Measurements from ENCODE around the gene NUCB1.

The NUCB1 gene

DNA sequence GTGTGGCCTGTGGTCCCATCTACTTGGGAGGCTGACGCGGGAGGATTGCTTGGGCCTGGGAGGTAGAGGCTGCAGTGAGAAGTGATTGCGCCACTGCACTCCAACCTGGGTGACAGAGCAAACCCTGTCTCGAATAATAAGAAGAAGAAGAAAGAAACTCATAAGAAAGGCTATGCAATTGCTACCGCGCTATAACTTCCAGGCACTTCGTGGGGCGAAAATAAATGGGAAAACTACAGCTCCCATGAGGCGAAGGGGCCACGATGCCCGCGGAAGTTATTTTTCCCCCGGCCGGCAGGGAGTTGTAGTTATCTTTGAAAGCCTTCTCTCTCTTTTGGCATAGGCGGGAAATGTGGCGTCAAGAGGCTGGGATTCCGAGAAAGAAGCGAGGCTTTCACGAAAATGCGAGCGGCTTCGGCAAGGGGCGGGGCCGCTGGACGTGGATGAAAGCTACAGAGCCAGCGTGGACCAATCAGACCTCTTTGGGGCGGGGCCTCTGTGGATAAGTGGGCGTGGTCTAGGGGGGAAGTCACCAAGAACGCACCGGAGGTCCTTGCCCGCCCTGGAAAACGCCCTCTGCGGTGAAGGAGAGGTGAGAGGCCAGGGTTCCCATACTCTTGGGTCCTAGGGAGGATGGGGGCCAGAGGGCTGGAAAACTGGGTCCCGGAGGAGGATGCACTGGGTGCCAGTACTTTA is at the start of gene NUCB1:
Gene NUCB1, plus strand, starts transcription at position 532 of the 696 bp plus-strand sequence. CDS start 485 bp downstream, outside the sequence.
- DNase-seq, result peak; percentile 100
- TF ChIP-seq POLR2A (IDR thresholded peaks at IDR 0.05; ENCODE audit: low read length), result peak; percentile 93
- no peak for TF ChIP-seq GATA1 (IDR thresholded peaks at IDR 0.05; ENCODE audit: low read depth, low read length)

DNA sequence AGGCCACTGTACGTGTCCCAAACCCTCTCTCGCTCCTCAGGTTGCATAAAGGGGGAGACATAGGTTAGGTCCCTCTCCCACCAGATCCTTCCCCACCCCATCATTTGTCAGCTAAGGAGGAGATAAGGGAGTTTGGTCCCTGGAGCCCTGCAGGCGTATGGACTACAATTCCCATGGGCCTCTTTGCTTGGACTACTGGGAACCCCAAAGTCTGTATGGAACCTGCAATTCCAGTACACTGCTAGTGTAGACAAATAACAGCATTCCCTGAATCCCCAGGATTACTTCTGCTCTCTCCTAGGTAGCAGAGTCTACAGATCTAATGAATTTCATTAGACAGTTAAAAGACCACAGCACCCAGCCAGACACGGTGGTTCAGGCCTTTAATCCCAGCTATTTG is 47.8 kb upstream of the NUCB1 start:
- TF ChIP-seq POLR2A (IDR thresholded peaks at IDR 0.05; ENCODE audit: low read length), result no peak
- DNase-seq, result no peak

DNA sequence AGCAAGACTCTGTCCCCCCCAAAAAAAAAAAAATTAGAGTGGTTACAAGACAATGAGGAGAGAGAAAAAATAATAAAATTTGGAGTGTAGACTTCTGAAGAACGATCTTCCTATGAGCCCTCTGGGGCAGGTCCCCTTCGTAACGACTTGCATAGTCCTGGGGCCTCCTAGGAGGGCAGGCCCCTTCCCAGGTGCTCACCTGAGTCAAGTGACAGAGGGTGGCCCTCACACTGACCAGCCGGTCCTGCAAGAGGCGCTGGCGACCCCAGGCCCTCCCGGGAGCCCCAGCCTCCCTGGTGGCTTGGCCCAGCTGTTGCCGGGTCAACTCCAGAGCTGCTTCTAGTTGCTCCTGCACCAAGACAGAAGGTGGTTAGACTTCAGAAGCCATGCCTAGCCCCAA is 46.6 kb upstream of the NUCB1 start:
- no peak for TF ChIP-seq GATA1 (IDR thresholded peaks at IDR 0.05; ENCODE audit: low read depth, low read length)

DNA sequence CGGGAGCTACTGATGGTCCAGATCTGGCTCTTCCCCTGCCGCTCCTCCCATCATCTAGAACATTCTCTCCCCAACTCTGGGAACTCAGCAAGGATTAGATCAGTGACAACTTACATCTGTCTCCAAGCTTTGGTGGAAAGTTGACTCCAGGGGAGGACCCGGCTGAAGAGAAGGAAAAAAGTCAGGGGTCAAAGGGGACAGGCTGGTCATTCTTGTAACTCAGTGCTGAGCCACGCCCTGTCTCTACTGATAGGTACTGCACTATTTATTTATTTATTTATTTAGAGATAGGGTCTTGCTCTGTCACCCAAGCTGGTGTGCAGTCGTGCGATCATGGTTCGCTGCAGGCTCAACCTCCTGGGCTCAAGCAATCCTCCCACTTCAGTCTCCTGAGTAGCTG is 46.0 kb upstream of the NUCB1 start:
- TF ChIP-seq GATA1 (IDR thresholded peaks at IDR 0.05; ENCODE audit: low read depth, low read length) (no peak), POLR2A (IDR thresholded peaks at IDR 0.05; ENCODE audit: low read length) (no peak)

More for the DNA sequence above, 46.6 kb upstream of the NUCB1 start:
- no peak for DNase-seq

DNA sequence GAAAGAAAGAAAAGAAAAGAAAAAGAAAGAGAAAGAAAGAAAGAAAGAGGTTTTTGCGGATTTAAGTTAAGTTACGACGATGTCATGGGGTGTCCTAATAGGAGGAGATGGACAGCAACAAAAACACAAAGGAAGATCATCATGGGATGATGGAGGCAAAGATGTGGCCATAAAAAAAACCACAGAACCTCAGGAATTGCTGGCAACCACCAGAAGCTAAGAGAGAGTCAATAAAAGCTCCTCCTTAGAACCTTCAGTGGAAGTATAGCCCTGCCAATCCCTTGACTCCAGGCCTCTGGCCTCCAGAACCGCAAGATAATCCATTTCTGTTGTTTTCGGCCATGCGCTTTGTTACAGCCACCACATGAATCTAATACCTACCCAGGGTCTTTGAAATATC is 43.2 kb upstream of the NUCB1 start:
- DNase-seq, result no peak
- TF ChIP-seq GATA1 (IDR thresholded peaks at IDR 0.05; ENCODE audit: low read depth, low read length) (no peak), POLR2A (IDR thresholded peaks at IDR 0.05; ENCODE audit: low read length) (no peak)

More for the DNA sequence above, 46.0 kb upstream of the NUCB1 start:
- DNase-seq, result no peak

DNA sequence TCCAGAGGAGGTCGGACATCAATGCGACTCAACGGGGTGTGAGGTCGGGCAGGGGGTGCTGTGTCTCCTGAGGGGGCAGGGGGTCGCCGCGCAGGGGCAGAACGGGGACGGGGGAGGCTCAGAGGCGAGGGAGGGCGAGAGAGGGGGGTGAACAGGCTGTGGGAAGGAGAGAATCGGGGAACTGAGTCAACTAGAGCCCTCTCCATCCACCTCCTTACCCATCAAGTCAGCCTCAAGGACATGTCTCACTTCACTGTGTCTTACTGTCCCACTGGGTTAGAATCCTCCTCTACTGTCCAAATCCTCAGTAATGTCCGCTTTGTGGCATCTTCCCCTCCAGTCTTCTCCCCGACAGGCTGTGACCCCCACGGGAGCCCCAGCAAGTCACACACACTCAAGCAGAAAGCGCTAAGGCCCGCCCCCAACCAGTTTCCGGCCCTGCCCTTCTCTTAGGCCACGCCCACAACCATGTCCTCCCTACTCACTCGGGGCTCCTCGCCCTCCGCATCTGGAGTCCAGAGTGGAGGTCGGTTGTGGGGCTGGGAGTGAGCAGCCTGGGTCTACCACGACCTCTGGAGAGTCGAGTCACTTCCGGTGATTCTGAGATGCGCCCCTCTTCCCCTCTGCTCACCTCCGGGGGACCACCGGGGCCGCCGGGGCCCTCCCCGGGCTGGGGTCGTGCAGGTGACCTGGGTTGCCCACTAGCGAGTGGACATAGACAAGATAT is 41.0 kb upstream of the NUCB1 start:
- TF ChIP-seq GATA1 (IDR thresholded peaks at IDR 0.05; ENCODE audit: low read depth, low read length) (no peak), POLR2A (IDR thresholded peaks at IDR 0.05; ENCODE audit: low read length) (peak; percentile 48)

DNA sequence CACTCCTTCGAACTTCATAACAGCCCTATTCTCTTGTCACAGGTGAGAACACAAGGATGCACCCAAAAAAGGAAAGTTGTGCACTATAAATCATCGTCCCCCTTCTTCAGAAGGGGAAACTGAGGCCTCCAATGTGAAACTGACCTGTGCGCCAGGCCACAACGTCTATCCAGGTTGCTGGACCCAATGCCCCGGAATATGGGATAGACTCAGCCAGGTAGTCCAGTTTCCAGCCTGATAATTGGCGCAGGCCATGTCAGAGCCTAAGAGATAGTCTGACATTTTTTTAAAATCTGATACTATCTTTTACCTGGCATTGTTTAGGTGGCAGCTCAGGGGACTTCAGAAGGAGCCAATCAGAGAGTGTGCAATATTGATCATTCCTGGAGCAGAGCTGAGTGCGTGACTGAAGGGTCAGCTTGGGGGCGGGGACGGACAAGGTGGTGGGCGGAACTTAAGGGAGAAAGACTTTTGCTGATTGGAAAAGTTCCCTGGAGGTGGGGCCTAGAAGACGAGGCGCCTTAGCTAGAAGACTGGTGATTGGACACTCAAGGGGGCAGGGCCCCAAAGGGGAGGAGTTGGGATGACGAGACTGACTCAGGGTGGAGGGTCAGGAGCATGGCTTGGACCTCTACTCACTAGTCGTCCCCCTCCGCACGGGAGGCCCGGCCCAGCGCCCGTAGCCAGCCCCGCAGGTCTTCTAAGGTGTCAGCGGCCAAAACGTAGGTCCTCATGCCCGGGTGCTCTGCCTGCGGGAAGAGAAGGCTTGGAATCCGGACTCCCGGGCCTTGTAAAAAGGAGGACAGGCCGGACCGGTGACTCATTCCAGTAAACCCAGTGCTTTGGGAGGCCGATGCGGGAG is 40.2 kb upstream of the NUCB1 start:
- TF ChIP-seq POLR2A (IDR thresholded peaks at IDR 0.05; ENCODE audit: low read length) (peak; percentile 19), GATA1 (IDR thresholded peaks at IDR 0.05; ENCODE audit: low read depth, low read length) (no peak)
- peak in 1 of 2 experiments; percentile 78 for DNase-seq

More for the DNA sequence above, 41.0 kb upstream of the NUCB1 start:
- peak; percentile 80 to 83 for DNase-seq

DNA sequence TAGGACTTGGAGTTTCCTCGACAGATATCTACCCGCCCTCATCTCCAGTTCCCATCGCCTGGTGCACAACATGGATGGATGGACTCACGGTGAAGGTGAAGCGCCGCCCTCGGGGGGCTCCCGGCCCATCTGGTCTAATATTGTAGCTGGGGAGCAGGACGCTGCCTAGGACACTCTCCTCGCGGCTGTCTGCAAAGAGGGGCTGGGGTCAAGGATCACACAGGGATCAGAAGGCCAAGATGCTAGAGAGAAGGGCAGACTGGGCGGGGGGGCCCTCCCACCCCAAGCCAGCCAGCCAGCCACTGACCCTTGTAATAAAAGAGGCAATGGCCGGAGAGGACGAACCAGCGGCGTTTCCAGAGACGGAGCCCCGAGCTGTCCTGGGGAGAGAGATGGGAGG is 38.8 kb upstream of the NUCB1 start:
- DNase-seq, result no peak
- TF ChIP-seq GATA1 (IDR thresholded peaks at IDR 0.05; ENCODE audit: low read depth, low read length) (no peak), POLR2A (IDR thresholded peaks at IDR 0.05; ENCODE audit: low read length) (no peak)

DNA sequence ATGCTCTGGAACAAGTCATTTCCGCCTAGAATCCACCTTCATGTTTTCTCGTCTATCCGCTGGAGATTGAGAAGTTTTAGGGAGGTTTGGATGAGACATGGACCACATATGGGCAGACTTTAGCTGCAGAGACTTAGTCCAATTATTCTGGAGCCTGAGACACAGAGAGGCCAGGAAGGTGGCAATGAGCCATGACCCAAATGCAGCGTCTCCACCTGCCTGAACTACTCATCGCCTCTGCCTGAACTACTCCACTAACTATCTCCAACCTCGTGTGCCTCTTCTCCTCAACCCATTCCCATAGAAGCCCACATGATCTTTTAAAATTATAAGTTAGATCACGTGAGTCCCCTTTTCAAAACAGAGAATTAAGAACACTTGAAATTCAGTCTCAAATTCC is 37.3 kb upstream of the NUCB1 start:
- no peak for DNase-seq
- TF ChIP-seq GATA1 (IDR thresholded peaks at IDR 0.05; ENCODE audit: low read depth, low read length), result no peak
- no peak for TF ChIP-seq POLR2A (IDR thresholded peaks at IDR 0.05; ENCODE audit: low read length)

DNA sequence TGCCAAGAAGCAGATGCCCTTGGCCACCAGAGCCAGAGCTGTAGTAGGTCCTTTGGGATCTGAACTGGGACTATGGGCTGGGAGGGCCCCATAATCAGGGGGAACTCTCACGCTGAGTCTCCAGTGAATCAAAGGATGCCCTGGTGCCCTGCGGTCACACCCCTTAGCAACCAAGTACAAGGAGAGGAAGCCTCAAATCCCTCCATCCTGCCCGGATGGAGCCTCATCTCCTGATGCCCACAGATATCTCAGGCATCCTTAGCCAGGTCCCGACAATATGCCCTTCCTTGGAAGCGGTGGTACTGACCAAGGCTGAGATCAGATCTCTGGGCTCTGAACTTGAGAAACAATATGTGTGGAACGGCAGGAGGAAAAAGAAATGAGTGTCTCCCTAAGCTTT is 33.4 kb upstream of the NUCB1 start:
- no peak for TF ChIP-seq POLR2A (IDR thresholded peaks at IDR 0.05; ENCODE audit: low read length)
- no peak for TF ChIP-seq GATA1 (IDR thresholded peaks at IDR 0.05; ENCODE audit: low read depth, low read length)
- DNase-seq, result no peak

DNA sequence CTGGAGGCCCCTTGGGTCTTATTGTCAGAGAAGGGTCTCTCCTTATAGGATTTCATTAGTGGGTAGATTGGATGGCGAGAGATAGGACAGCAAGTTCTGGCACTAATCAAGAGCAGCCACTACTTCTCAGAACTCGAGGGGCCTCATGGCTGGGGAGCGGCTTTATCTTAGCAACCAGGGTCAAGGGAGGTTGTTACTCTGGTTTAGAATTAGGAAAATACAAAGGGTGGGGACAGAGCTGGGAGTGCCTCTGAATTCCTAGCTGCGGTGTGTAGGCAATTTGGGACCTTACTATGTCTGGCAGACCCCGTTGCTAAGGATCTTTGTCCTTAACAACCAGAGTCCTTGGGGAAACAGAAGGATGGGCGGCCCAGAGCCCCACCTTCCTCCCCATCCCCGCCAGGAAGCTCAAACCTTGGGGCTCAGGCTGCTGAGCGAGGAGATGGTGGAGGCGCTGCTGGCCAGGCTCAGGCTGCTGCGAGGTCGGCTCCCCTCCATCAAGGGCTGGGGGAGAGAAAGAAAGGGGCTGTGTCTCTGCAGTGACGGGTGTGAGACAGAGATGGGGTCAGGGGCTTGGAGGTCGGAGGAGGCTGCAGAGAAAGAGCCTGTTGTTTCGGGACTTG is 32.9 kb upstream of the NUCB1 start:
- DNase-seq, result peak; percentile 85 to 87
- no peak for TF ChIP-seq GATA1 (IDR thresholded peaks at IDR 0.05; ENCODE audit: low read depth, low read length)
- TF ChIP-seq POLR2A (IDR thresholded peaks at IDR 0.05; ENCODE audit: low read length), result peak; percentile 24

DNA sequence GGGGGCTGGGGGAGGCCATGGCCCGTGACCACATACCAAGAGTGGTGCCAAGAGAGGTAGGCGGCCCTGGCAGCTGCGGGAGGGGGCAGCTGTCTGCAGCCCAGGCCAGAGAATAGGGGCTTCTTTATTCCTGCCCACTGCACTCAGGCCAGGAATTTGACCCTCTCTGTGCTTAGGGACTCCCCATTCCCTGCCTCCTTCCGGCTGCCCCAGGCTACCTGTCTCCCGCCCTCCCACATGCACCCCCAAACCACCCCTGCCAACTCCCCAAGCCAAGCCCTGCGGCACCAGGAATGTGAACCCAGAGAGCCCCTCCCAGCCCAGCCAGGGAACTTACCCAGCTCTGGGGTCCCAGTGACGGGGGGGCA is 32.4 kb upstream of the NUCB1 start:
- TF ChIP-seq POLR2A (IDR thresholded peaks at IDR 0.05; ENCODE audit: low read length), result no peak
- TF ChIP-seq GATA1 (IDR thresholded peaks at IDR 0.05; ENCODE audit: low read depth, low read length), result no peak
- no peak for DNase-seq

DNA sequence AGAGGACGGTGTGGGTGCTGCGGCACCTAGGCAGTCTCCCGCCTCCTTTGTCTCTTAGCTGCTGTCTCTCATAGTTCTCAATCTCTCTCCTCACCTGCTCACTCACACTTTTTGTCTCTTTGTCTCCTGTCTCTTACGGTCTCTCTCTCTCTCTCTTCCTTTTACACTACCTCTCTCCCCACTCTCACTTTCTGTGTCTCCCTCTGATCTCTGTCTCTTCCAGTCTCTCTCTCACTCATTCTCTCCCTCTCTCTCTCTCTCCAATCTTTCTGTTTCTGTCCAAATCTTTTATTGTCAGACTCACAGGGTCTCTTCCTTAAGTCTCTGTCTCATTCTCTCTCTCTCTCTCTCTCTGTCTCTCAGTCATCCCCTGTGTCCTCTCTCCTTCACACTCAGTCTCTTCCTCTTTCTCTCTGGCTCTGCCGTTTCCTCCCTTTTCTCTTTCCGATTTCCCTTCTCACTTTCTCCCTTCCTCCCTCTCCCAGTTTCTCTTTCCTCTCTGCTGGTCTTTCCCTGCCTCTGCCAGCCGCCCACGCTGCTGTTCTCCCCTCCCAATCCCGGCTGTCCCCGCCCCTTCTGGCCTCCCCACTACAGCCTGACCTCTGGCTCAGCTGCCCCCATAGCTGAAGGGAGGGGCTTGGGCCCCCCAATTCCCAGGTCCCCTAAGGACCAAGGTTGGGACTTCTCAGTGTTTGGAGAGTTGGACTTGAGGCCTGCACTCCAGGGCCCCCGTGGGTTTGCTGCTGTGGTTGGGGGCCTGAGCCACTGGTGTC is 31.8 kb upstream of the NUCB1 start, which contains the start of gene PLEKHA4:
Gene PLEKHA4, minus strand, starts transcription at position 504 of the 773 bp plus-strand sequence. CDS start 997 bp downstream, outside the sequence.
- TF ChIP-seq GATA1 (IDR thresholded peaks at IDR 0.05; ENCODE audit: low read depth, low read length) (no peak), POLR2A (IDR thresholded peaks at IDR 0.05; ENCODE audit: low read length) (no peak)
- no peak for DNase-seq
